Gastroesophageal sphincter (tissue), 2 donors: ENCODE data around the gene MYO18B.

ENCODE experiments used
- POLR2A ChIP-seq, 2 donors: fragments of 450-650 bp; IDR thresholded peaks; one replicate each; pipeline ENCODE4 v1.6.1; 2017; ENCODE audit warnings: antibody characterized with exemption in 2 of 2, mild to moderate bottlenecking in 2 of 2, moderate library complexity in 1 of 2
- POLR2AphosphoS5 ChIP-seq: sonication (generic); formaldehyde crosslinking; IDR thresholded peaks from one replicate; pipeline ENCODE4 v1.6.1; 2017; ENCODE audit warnings: antibody characterized with exemption

GRCh38 chr22:25765016-25765367, 23.0 kb downstream of the MYO18B start:
- TF ChIP-seq POLR2AphosphoS5 (no peak), POLR2A (IDR thresholded peaks at IDR 0.05) (no peak)
